G401.6 (cell line): ENCODE measurements around the gene FECH.
"Not testable (repeated sequence)": the region's sequence is repeated elsewhere in the genome, so short reads cannot be mapped to it uniquely, and the experiment has no call there.

Source experiments
- FAIRE-seq: peaks from 2 replicates; lab custom pipeline; 2012; peaks lifted over from hg19 to GRCh38; lab: Jason Lieb, UNC

Gene FECH

GRCh38 chr18:57586251-57587049 lies at the start of gene FECH:
Gene FECH (minus strand): TSS chr18:57586702. CDS start chr18:57586620, 82 bp downstream.
- no peak for FAIRE-seq

GRCh38 chr18:57635003-57635822 lies 48.7 kb upstream of the FECH start:
- no peak for FAIRE-seq

- FAIRE-seq, result no peak
Observed at GRCh38 chr18:57631697-57632096, 45.2 kb upstream of the FECH start.

- FAIRE-seq, result no peak
Observed at GRCh38 chr18:57630754-57631595, 44.5 kb upstream of the FECH start.

DNA sequence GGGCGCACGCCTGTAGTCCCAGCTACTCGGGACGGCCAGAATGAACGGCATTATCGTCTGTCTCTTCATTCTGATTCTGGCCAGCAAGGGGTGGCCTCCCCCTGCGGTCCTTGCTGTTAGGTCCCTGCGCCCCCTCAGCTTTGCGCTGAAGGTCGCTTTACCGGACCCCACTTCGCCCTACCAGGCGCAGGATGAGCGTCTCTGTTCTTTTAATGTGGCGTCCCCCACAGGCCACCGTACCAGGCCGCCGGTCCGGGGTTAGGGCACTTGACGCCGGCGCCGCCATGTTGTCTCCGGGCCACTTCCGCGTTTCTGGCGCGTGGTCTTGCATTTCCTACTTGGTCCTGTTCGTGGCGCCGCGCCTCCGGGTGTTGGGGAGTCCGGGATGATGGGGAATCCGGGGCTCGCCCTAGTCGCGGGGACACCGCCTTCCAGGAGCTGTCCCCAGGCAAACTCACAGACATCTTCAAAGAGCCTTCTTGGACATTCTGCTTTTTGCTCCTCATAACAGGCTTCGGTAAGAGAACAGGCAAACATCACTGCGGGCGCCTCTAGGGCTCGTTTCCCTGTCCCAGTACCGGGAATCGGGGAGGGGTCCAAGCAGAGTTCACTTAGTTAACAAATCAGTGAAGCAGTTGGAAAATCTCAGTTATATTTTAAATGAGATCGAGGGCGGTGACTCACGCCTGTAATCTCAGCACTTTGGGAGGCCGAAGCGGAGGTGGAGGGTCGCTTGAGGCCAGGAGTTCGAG lies 43.7 kb upstream of the FECH start:
- peak; percentile 77 for FAIRE-seq

- no peak for FAIRE-seq
Observed at GRCh38 chr18:57629422-57629821, 42.9 kb upstream of the FECH start.

DNA sequence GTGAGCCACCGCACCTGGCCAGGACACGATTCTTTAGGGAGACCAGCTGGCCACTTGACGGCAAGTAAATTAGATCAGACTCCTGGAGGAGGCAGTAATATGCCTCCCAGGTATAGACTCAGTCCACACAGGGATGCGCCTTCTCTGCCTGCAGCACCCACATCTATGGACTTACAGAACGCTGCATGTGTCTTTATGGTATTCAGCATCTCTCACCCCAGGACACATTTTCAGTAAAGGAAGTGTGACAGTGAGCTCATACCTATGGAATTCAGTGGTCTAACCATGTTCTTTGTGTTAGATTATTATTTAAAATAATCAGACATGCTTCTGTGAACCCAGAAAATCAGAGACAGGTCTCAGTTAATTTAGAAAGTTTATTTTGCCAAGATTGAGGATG lies 41.0 kb upstream of the FECH start:
- no peak for FAIRE-seq

DNA sequence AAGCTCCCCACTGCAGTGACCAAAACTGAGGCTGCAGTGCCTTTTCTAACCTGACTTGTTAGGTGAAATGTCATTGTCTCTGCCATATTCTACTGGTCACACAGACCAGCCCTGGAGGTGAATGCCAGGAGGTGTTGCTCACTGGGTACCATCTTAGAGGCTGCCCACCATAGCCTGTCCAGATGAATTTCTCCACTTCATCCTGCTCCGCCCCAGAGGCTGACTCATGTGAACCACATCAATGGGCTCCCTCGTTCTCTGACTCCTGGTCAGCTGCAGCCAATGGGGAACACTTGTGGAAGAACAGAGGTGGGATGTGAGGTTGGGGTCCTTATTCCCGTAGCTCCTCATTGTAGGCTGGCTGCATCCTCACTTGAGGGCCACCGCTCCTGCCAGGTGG lies 38.5 kb upstream of the FECH start:
- FAIRE-seq, result no peak

DNA sequence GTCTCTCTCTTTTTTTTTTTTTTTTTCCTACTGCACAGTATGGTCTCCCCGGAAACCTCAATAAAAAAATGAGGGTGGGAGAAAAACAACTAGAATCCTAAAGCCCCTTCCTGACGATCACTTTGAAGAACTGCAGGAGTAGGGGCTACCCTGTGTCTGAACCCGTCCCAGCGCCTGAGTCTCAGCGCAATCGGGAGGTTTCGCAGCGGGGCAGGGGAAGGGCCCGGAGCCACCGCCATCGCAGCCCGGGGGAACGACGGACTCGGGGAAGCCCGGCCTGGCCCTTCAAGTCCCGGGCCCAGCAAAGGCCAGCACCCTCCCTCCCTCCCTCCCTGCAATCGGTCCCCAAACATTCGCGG lies 34.7 kb upstream of the FECH start:
- FAIRE-seq, result no peak

GRCh38 chr18:57619876-57620275 lies 33.4 kb upstream of the FECH start:
- no peak for FAIRE-seq

DNA sequence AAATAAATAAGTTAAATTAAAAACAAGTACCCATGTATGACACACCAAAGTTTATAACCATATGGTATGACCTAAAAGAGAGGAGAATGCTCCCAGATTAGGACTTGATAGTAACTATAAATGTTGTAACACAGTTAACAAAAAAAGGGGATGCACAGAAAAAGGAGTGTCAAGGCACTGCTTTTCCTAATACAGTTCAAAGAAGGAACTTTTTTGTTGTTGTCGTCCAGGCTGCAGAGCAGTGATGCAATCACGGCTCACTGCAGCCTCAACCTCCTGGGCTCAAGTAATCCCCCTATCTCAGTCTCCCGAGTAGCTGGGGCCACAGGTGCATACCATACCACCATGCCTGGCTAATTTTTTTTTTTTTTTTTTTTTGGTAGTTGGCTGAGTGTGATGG lies 32.4 kb upstream of the FECH start:
- FAIRE-seq, result no peak

GRCh38 chr18:57603871-57604270 lies 17.4 kb upstream of the FECH start:
- FAIRE-seq, result no peak

GRCh38 chr18:57595347-57595746 lies 8.8 kb upstream of the FECH start:
- FAIRE-seq, result no peak

DNA sequence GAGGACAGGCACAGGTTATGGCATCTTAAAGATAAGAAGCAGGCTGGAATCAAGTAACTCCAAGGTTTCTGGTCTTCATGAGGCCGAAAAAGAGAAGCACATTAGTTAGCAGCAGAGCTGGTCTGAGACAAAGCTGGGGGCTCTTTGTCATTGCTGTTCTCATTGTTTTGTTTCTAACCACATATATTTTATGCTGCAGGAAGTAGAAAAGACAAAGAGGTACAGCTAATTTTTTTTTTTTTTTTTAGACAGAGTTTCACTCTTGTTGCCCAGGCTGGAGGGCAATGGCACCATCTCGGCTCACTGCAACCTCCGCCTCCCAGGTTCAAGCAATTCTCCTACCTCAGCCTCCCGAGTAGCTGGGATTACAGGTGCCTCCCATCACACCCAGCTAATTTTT lies 6.2 kb upstream of the FECH start:
- FAIRE-seq, result not testable (repeated sequence)

DNA sequence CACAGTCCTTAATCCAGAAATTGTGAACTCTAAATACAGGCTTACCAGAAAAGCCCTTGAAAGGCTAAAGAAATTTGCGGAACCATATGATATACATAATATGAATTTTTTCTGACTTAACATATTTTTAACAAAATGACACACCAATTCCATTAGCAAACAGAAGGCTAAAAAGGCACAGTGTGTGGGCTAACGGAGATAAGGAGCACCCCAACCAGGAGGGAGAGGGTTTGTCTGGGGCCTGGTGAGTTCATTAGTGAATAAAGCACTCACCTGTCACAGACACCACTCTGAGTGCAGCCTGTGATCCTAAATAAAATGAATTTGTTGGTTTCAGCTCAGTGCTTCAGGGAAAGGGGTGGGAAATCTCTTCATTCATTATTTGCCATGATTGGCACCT lies 2.7 kb upstream of the FECH start:
- no peak for FAIRE-seq

GRCh38 chr18:57587098-57587661 lies 678 bp upstream of the FECH start:
- FAIRE-seq, result no peak

DNA sequence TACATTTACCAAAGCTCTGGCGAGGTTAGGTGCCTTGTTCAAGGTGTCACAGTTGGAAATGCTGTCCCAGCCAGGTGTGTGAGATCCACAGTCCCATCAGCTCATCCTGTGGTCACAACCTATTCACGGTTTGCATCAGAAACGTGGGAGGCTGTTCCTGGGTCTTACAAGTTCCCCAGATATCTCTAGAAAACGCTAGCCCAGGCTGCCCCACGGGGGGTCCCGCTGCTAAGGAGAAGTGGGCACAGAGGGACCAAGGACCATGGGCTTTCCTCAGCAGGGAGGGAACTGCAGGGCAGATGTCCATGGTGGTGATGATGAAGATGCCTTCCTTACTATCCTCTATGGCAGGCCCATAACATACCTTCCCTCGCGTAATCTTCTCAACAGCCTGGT lies 649 bp downstream of the FECH start:
- no peak for FAIRE-seq

GRCh38 chr18:57585421-57585820 lies 1.1 kb downstream of the FECH start:
- FAIRE-seq, result no peak

DNA sequence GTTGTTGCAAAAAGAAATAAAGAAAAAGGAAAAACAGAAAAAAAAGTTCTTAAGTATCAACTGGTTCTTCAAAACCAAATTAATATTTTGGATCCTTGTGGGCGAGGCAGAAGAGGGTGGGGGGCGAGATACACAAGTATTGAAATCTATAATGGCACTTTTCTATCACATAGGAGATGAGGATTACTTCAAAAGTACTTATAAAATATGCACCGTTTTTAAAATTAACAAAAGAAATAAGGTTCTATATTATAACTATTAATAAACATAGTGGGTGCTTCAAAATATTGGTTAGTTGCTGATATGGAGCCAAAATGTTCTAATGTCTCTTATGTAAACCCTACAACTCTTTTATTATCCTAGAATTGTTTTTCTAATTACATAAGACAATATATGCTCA lies 2.1 kb downstream of the FECH start:
- no peak for FAIRE-seq

GRCh38 chr18:57583297-57583835 lies 3.1 kb downstream of the FECH start:
- FAIRE-seq, result no peak

DNA sequence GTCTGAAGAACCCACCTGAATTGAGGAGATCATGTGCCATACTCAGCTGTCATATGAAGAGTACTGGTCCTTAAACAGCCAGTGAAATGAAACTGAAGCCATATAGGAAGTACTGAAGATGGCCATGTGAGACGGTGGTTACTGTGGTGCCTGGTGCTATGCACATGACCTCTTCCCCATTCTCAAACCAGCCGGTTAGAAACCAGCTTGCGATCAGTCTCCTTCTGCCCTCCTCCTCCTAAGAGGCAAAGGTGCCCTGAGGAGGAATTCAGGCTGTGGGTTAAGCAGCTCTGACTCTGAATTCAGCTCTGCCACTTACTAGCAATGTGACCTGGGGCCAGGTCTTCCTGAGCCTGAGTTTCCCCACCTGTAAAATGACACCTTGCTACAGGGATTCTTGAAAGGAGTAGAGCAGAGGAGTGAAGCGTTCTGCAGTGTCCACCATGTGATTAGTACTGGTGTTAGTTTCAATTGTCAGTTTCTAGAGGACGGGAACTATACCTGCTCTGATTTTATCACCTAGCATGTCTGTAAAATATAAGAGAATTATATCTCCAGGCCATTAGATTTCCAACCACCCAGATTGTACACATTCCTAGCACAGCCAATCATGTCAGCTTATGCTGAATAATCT lies 5.1 kb downstream of the FECH start:
- FAIRE-seq, result no peak
